NCI-H526 (cell line): ENCODE data around the gene ZC2HC1B.
"Not testable (repeated sequence)": the region's sequence is repeated elsewhere in the genome, so short reads cannot be mapped to it uniquely, and the experiment has no call there.

Experiments used
- DNase-seq, 2 experiments: peaks; one replicate each; lab custom pipeline; 2025; lab: John Stamatoyannopoulos, UW

Gene ZC2HC1B

GRCh38 chr6:143868808-143869207 lies 4.5 kb downstream of the ZC2HC1B start:
- DNase-seq: not testable (repeated sequence)

- not testable (repeated sequence) for DNase-seq
Measured at GRCh38 chr6:143871202-143871730, 7.0 kb downstream of the ZC2HC1B start.

- no peak for DNase-seq
Measured at GRCh38 chr6:143872201-143872600, 7.9 kb downstream of the ZC2HC1B start.

GRCh38 chr6:143873600-143873999 lies 9.3 kb downstream of the ZC2HC1B start:
- DNase-seq: not testable (repeated sequence)

GRCh38 chr6:143874503-143874902 lies 10.2 kb downstream of the ZC2HC1B start:
- not testable (repeated sequence) for DNase-seq

- no peak for DNase-seq
Measured at GRCh38 chr6:143877584-143878271, 13.5 kb downstream of the ZC2HC1B start.

GRCh38 chr6:143878272-143878760 lies 14.0 kb downstream of the ZC2HC1B start:
- no peak for DNase-seq

- no peak for DNase-seq
Measured at GRCh38 chr6:143880412-143880811, 16.1 kb downstream of the ZC2HC1B start.

GRCh38 chr6:143882401-143882930 lies 18.2 kb downstream of the ZC2HC1B start:
- DNase-seq: no peak

GRCh38 chr6:143884216-143884900 lies 20.1 kb downstream of the ZC2HC1B start:
- no peak for DNase-seq

- DNase-seq: no peak
Measured at GRCh38 chr6:143885116-143885515, 20.8 kb downstream of the ZC2HC1B start.

GRCh38 chr6:143894655-143895054 lies 30.4 kb downstream of the ZC2HC1B start:
- DNase-seq: no peak

- no peak for DNase-seq
Measured at GRCh38 chr6:143896126-143896860, 32.0 kb downstream of the ZC2HC1B start.

- no peak for DNase-seq
Measured at GRCh38 chr6:143900358-143900757, 36.1 kb downstream of the ZC2HC1B start.

- no peak for DNase-seq
Measured at GRCh38 chr6:143901885-143902750, 37.8 kb downstream of the ZC2HC1B start.

GRCh38 chr6:143902827-143903226 lies 38.6 kb downstream of the ZC2HC1B start:
- DNase-seq: no peak

- no peak for DNase-seq
Measured at GRCh38 chr6:143911028-143911427, 46.8 kb downstream of the ZC2HC1B start.

GRCh38 chr6:143912671-143913070 lies 48.4 kb downstream of the ZC2HC1B start:
- no peak for DNase-seq

- DNase-seq: not testable (repeated sequence)
Measured at GRCh38 chr6:143917026-143917425, 52.8 kb downstream of the ZC2HC1B start.

GRCh38 chr6:143928853-143929252 lies 64.6 kb downstream of the ZC2HC1B start:
- DNase-seq: no peak

GRCh38 chr6:143929975-143930374 lies 65.7 kb downstream of the ZC2HC1B start:
- DNase-seq: no peak
